Endothelial cell of umbilical vein (primary cell): ENCODE results near the gene PDSS2. TPM values are rescaled to one million over a fixed set of nuclear protein-coding genes. Genes with fewer than 3 reads are reported as not detected.
A peak's percentile ranks its signal among the peaks of the same experiment; 100 is the strongest.

Source experiments
- BruUV-seq: library from RNA; stranded (reverse); fragments of 400-500 nt; replicated peaks from 2 replicates; lab custom pipeline; 2021; lab: Mats Ljungman, UMichigan
- CTCF ChIA-PET: fragments of 300-600, 350-600 bp; sonication (Branson Sonifier 250); formaldehyde crosslinking; loops from one replicate; lab custom pipeline; 2021; ENCODE audit warnings: antibody characterized with exemption, inconsistent platforms; lab: Charles Lee
- POLR2A ChIA-PET: fragments of 300-600, 350-600 bp; sonication (Branson Sonifier 250); formaldehyde crosslinking; loops from one replicate; lab custom pipeline; 2021; ENCODE audit warnings: antibody characterized with exemption, inconsistent platforms; lab: Charles Lee
- DNase-seq: peaks from one replicate; pipeline ENCODE4 v3.0.0-alpha.2; 2011; ENCODE audit warnings: low read depth, low spot score
- FAIRE-seq: peaks from 2 replicates; lab custom pipeline; 2011; peaks lifted over from hg19 to GRCh38; lab: Jason Lieb, UNC
- H2AFZ ChIP-seq: 2 replicates; pipeline ENCODE4 v1.6.0; 2012; ENCODE audit warnings: low read depth, low read length, control low read depth, inconsistent platforms
- H3K27ac ChIP-seq: 2 replicates; pipeline ENCODE4 v1.5.1; 2011; ENCODE audit warnings: low read depth, mild to moderate bottlenecking, control low read depth, low read length, moderate library complexity; ENCODE audit not compliant: insufficient read depth
- H3K27me3 ChIP-seq, 2 experiments: 2 replicates each; pipeline versions ENCODE4 v1.6.0 to v1.6.1; 2011; ENCODE audit warnings: low read length in 2 of 2, mixed read lengths in 1 of 2; ENCODE audit not compliant: control insufficient read depth in 2 of 2, insufficient read depth in 2 of 2
- H3K36me3 ChIP-seq, 2 experiments: 2 replicates in 1 of 2; 3 replicates in 1 of 2; pipeline ENCODE4 v1.5.1; 2011; ENCODE audit warnings: low read length in 2 of 2, mild to moderate bottlenecking in 1 of 2, moderate library complexity in 1 of 2; ENCODE audit not compliant: control insufficient read depth in 2 of 2, insufficient read depth in 2 of 2; ENCODE audit errors: extremely low read depth in 1 of 2
- H3K4me1 ChIP-seq: 3 replicates; pipeline ENCODE4 v1.5.1; 2011; ENCODE audit warnings: mild to moderate bottlenecking, low read length; ENCODE audit not compliant: control insufficient read depth, insufficient read depth; ENCODE audit errors: extremely low read depth
- H3K4me2 ChIP-seq: 2 replicates; pipeline ENCODE4 v1.6.1; 2011; ENCODE audit warnings: low read length, control low read depth, mixed read lengths; ENCODE audit not compliant: insufficient read depth
- H3K4me3 ChIP-seq, 3 experiments: fragments of 200-600 bp in 1 of 3; sonication (generic), shearing (Covaris generic) in 1 of 3; replicated peaks in 1 of 3; 2 replicates each; pipeline ENCODE4 v1.5.1; 2011 to 2016; ENCODE audit warnings: control low read depth in 3 of 3, low read length in 3 of 3, mild to moderate bottlenecking in 2 of 3, inconsistent platforms in 1 of 3, low read depth in 1 of 3, moderate library complexity in 1 of 3; ENCODE audit not compliant: insufficient read depth in 1 of 3
- H3K79me2 ChIP-seq: 2 replicates; pipeline ENCODE4 v1.6.0; 2012; ENCODE audit warnings: low read length, inconsistent platforms; ENCODE audit not compliant: control insufficient read depth, insufficient read depth
- H3K9ac ChIP-seq: replicated peaks from 2 replicates; pipeline ENCODE3; 2011; ENCODE audit warnings: low read length, control low read depth; ENCODE audit not compliant: insufficient read depth; ENCODE audit errors: extremely low read depth
- H3K9me1 ChIP-seq: replicated peaks from 3 replicates; pipeline ENCODE4 v1.6.0; 2011; ENCODE audit warnings: mild to moderate bottlenecking, low read length; ENCODE audit not compliant: control insufficient read depth, insufficient read depth; ENCODE audit errors: extremely low read depth
- H3K9me3 ChIP-seq: replicated peaks from 2 replicates; pipeline ENCODE4 v1.5.1; 2012; ENCODE audit warnings: low read length, inconsistent platforms; ENCODE audit not compliant: control insufficient read depth, insufficient read depth
- H4K20me1 ChIP-seq: replicated peaks from 2 replicates; pipeline ENCODE3; 2011; ENCODE audit warnings: mild to moderate bottlenecking, low read length; ENCODE audit not compliant: control insufficient read depth, insufficient read depth; ENCODE audit errors: extremely low read depth
- CTCF ChIP-seq, 2 donors: IDR thresholded peaks; 1 replicate in 1 of 2; 2 replicates in 1 of 2; pipeline ENCODE4 v1.5.1; 2011; ENCODE audit warnings: low read length in 2 of 2, mild to moderate bottlenecking in 2 of 2, moderate library complexity in 2 of 2, control low read depth in 1 of 2, inconsistent platforms in 1 of 2, low read depth in 1 of 2; ENCODE audit not compliant: insufficient read depth in 1 of 2; ENCODE audit errors: extremely low read depth in 1 of 2
- EZH2 ChIP-seq: IDR thresholded peaks from 2 replicates; pipeline ENCODE4 v1.6.1; 2012; ENCODE audit warnings: borderline replicate concordance, low read depth, mild to moderate bottlenecking, moderate library complexity, low read length, inconsistent platforms; ENCODE audit not compliant: severe bottlenecking
- FOS ChIP-seq: IDR thresholded peaks from 2 replicates; pipeline ENCODE4 v1.6.1; 2011; ENCODE audit warnings: mild to moderate bottlenecking, low read length, moderate library complexity, borderline replicate concordance; ENCODE audit not compliant: insufficient read depth
- GATA2 ChIP-seq: IDR thresholded peaks from 2 replicates; pipeline ENCODE4 v1.7.0; 2011; ENCODE audit warnings: low read depth, mild to moderate bottlenecking, moderate library complexity, mixed read lengths, low read length; ENCODE audit not compliant: insufficient read length, insufficient read depth
- JUN ChIP-seq: IDR thresholded peaks from 2 replicates; pipeline ENCODE4 v1.6.1; 2011; ENCODE audit warnings: borderline replicate concordance, low read depth; ENCODE audit not compliant: insufficient read length, insufficient read depth
- MAX ChIP-seq: IDR thresholded peaks from 2 replicates; pipeline ENCODE4 v1.6.1; 2011; ENCODE audit not compliant: insufficient read depth, insufficient read length
- MYC ChIP-seq: IDR thresholded peaks from one replicate; pipeline ENCODE4 v1.6.1; 2011; ENCODE audit warnings: mild to moderate bottlenecking, low read depth, low read length
- POLR2A ChIP-seq: IDR thresholded peaks from 2 replicates; pipeline ENCODE4 v1.6.1; 2012; ENCODE audit warnings: low read depth, mild to moderate bottlenecking, control low read depth, low read length
- POLR2AphosphoS5 ChIP-seq: IDR thresholded peaks from 2 replicates; pipeline ENCODE4 v1.6.1; 2012; ENCODE audit warnings: low read depth, mild to moderate bottlenecking, control low read depth, low read length, moderate library complexity; ENCODE audit not compliant: insufficient read depth
- dilution Hi-C: fragments of 300-500 bp; cut with MboI; formaldehyde crosslinking; loops from one replicate; pipeline ENCODE4 v1.15.0; 2019; ENCODE audit warnings: low sequenced_read_pairs; ENCODE audit not compliant: extremely low pct_ligation_motif_present
- intact Hi-C: fragments of 100-400 bp; cut with micrococcal nuclease; formaldehyde crosslinking; loops from one replicate; pipeline ENCODE4 v1.10.0; 2022
- polyA plus RNA-seq, 4 experiments: library from polyadenylated mRNA; depleted of rRNA in 3 of 4; stranded (reverse) in 3 of 4; unstranded in 1 of 4; fragments of >200 nt; gene quantifications; 2 replicates each; pipeline versions ENCODE4 v1.2.1 to v1.2.3, GENCODE V29; 2011 to 2012; ENCODE audit warnings: missing spikeins in 1 of 4
- total RNA-seq: library from RNA; stranded (reverse); gene quantifications from 2 replicates; pipeline ENCODE4 v1.2.3, GENCODE V29; 2021

The PDSS2 gene
- total and polyA plus RNA-seq, 2 donors (not counting 3 experiments of a cell fraction or from before 2014, with no cell fraction given), result 7.6 to 9.3 TPM

GRCh38 chr6:107488875-107489635 is 29.7 kb upstream of the PDSS2 start:
- POLR2A ChIA-PET, result interaction anchor here (0.9 kb wide), 1 partner anchor 30 kb away, joined by 3 read pairs; the partner anchor contains the start of gene PDSS2
- dilution Hi-C loops, result no loop called here

More at GRCh38 chr6:107488875-107489635, 29.7 kb upstream of the PDSS2 start:
- Histone ChIP-seq H3K36me3 (no peaks in the 10 kb centered on the region), H3K9me1 (no peaks in the 10 kb centered on the region), H3K4me3 (peak overlapping the region; percentile 61 to 75 (median 66)), H3K27me3 (peaks cover 17 to 25% of the 10 kb centered on the region in 2 experiments), H3K4me2 (peak overlapping the region; percentile 82), H3K27ac (no peak overlapping the region), H3K9ac (peak overlapping the region; percentile 14), H2AFZ (peak overlapping the region; percentile 74), H4K20me1 (no peaks in the 10 kb centered on the region), H3K9me3 (no peaks in the 10 kb centered on the region), H3K4me1 (peaks cover 41% of the 10 kb centered on the region), H3K79me2 (peaks cover 1% of the 10 kb centered on the region)
- TF ChIP-seq MYC (no peak), MAX (no peak), EZH2 (no peak), CTCF (IDR thresholded peaks at IDR 0.05; ENCODE audit: extremely low read depth in 1 of 2, insufficient read depth in 1 of 2, low read depth in 1 of 2, low read length in 2 of 2) (no peak), JUN (no peak), POLR2AphosphoS5 (no peak), POLR2A (no peak), GATA2 (no peak), FOS (no peak)
- no TSS peak for BruUV-seq
- no peak for FAIRE-seq
- intact Hi-C loops, result loop anchor here (1.0 kb wide), 2 partner anchors 30 to 166 kb away; partner anchors contain the start of gene PDSS2
- DNase-seq, result peak; percentile 42
- CTCF ChIA-PET, result interaction anchor here (0.7 to 4.0 kb wide), 13 partner anchors 21 to 461 kb away, joined by 3 to 20 read pairs (median 4); partner anchors contain the start of genes MTRES1 and PDSS2
